ENCODE results near the gene CHMP2B.

DNA sequence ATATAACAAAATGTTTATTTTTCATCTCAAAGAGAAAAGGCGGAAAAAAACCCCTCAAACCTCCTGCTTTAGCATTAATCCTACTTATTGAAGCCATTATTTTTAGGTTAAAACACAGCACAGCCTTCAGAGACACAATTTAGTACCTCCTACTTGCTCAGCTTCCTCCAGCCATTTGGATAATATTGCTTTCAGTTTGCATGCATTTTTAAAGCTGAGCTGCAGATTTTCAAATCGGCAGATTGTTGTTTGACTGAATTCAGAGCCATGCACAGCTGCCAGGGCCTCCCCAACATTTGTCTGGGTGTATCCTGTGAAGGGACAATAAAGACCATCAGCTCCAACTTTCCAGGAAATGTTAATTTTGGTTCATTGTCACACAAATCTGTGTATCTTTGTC, 34.8 kb downstream of the CHMP2B start:
- TF ChIP-seq POLR2A (IDR thresholded peaks at IDR 0.05; ENCODE audit: low read length) (no peak), GATA1 (IDR thresholded peaks at IDR 0.05; ENCODE audit: low read depth, low read length) (no peak)

Data from erythroblast (primary cell).